ENCODE data around the gene EIF4G3.

DNA sequence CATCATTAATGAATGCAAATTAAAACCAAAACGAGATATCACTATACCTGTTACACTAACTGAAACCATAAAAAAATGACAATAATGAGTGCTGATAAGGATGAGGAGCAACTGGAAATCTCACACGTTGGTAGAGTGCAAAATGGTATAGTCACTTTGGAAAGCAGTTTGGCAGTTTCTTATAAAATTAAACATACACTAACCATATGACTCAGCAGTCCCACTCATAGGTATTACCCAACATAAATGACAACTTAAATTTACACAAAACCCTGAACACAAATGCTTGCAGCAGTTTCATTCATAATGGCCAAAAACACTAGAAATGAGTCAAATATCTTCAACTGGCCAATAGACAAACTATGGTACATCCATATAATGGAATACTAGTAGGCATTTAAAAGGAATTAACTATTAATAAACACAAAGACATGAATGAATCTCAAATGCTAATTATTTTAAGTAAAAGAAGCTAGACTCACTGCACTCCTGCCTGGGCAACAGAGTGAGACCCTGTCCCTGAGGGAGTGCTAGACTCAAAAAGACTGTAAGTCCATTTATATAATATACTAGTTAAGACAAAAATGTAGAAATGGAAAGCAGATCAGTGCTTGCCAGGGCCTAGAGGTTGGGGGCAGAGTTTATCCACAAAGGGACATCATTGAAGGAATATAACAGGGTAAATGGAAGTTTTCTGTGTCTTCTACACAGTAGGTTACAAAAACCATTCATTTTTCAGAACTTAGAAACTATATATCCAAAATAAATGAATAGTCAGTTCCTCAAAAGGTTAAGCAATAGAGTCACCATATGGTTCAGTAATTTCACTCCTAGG, 77.4 kb downstream of the EIF4G3 start:
- TF ChIP-seq CTCF (IDR thresholded peaks at IDR 0.05) (no peak), POLR2A (IDR thresholded peaks at IDR 0.05) (no peak)

Data from gastroesophageal sphincter (tissue), 3 donors.